Immature natural killer cell (primary cell): ENCODE data around the gene PCDH18. TPM values are rescaled to one million over a fixed set of nuclear protein-coding genes. Genes with fewer than 3 reads are reported as not detected.

Source experiments
- DNase-seq, 3 donors: peaks; one replicate each; pipeline ENCODE4 v3.0.0; 2022; ENCODE audit warnings: mixed read lengths in 1 of 3
- H3K27ac Mint-ChIP-seq, 6 donors: one replicate each; pipeline ENCODE4 v1.8.0; 2020; ENCODE audit warnings: mixed read lengths in 6 of 6, mild to moderate bottlenecking in 5 of 6, inconsistent platforms in 4 of 6, moderate library complexity in 3 of 6
- H3K27me3 Mint-ChIP-seq, 3 donors: one replicate each; pipeline ENCODE4 v1.8.0; 2020 to 2021; ENCODE audit warnings: low read depth in 3 of 3, mild to moderate bottlenecking in 3 of 3, mixed read lengths in 3 of 3, moderate library complexity in 3 of 3, inconsistent platforms in 1 of 3
- H3K36me3 Mint-ChIP-seq, 3 donors: one replicate each; pipeline ENCODE4 v1.8.0; 2020; ENCODE audit warnings: mixed read lengths in 3 of 3, inconsistent platforms in 2 of 3, mild to moderate bottlenecking in 2 of 3
- H3K4me1 Mint-ChIP-seq, 2 donors: one replicate each; pipeline ENCODE4 v1.8.0; 2020; ENCODE audit warnings: inconsistent platforms in 2 of 2, mild to moderate bottlenecking in 2 of 2, mixed read lengths in 2 of 2, moderate library complexity in 1 of 2
- H3K4me3 Mint-ChIP-seq, 5 donors: one replicate each; pipeline ENCODE4 v1.8.0; 2020; ENCODE audit warnings: mild to moderate bottlenecking in 5 of 5, mixed read lengths in 5 of 5, inconsistent platforms in 3 of 5, moderate library complexity in 3 of 5
- H3K9me3 Mint-ChIP-seq, 6 donors: one replicate each; pipeline ENCODE4 v1.8.0; 2020; ENCODE audit warnings: mild to moderate bottlenecking in 6 of 6, mixed read lengths in 6 of 6, inconsistent platforms in 4 of 6, moderate library complexity in 3 of 6
- polyA plus RNA-seq, 3 donors: library from polyadenylated mRNA; unstranded; fragments of 300-500 nt; fragmentation: Illumina TruSeq; gene quantifications; one replicate each; pipeline ENCODE4 v1.2.3, GENCODE V29; 2021

Gene PCDH18
- polyA plus RNA-seq, 3 donors from 2014 or later = not detected

DNA sequence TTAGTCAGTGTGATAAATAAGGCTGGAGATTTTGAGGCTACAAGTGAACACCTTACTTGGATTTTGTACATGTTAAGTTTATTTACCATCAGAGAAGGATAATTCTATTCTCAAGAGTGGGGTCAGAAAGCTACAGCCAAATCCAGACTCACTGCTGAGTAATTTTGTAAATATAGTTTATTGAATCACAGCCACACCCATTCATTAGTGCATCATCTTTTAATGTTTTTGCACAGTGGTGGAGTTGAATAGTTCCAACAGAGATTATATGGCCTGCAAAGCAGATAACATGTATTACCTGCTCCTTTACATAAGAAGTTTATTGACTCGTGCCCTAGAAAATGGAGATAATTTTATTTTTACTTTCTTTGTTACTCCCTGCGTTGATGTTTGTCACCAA, 60.4 kb downstream of the PCDH18 start:
- H3K4me3 Mint-ChIP-seq = no peak overlapping the region
- no peaks in the 10 kb centered on the region for H3K4me1 Mint-ChIP-seq
- no peaks in the 10 kb centered on the region for H3K27me3 Mint-ChIP-seq
- H3K9me3 Mint-ChIP-seq = peaks cover 3 to 19% (median 15%) of the 10 kb centered on the region in 6 donors
- DNase-seq = no peak
- H3K27ac Mint-ChIP-seq = no peak overlapping the region
- H3K36me3 Mint-ChIP-seq = no peaks in the 10 kb centered on the region

DNA sequence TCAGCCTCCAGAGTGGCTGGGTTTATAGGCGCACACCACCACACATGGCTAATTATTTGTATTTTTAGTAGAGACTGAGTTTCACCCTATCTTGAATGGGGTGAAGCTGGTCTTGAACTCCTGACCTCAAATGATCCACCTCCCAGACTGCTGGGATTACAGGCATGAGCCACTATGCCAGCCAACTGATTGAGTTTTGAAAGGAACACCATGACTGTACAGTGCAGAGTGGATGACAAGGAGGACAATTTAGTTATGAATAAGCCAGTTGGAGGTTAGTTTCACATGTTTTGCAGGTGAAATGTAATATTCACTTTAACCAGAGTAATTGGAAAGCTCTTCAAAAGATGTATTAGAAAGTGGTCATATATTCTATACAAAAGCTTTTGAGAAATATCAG, 60.8 kb downstream of the PCDH18 start:
- Mint-ChIP-seq H3K4me3 (no peak overlapping the region), H3K4me1 (no peaks in the 10 kb centered on the region), H3K27ac (no peak overlapping the region), H3K27me3 (no peaks in the 10 kb centered on the region), H3K36me3 (no peaks in the 10 kb centered on the region), H3K9me3 (peaks cover 3 to 19% (median 15%) of the 10 kb centered on the region in 6 donors)
- DNase-seq = no peak

GRCh38 chr4:137470806-137471205, 61.5 kb downstream of the PCDH18 start:
- H3K36me3 Mint-ChIP-seq = no peaks in the 10 kb centered on the region
- DNase-seq = no peak
- H3K27me3 Mint-ChIP-seq = no peaks in the 10 kb centered on the region
- peaks cover 6 to 22% (median 14%) of the 10 kb centered on the region in 6 donors for H3K9me3 Mint-ChIP-seq
- no peaks in the 10 kb centered on the region for H3K4me1 Mint-ChIP-seq
- no peak overlapping the region for H3K27ac Mint-ChIP-seq
- H3K4me3 Mint-ChIP-seq = no peak overlapping the region
